ENCODE measurements around the gene GEMIN5.

Gene GEMIN5

DNA sequence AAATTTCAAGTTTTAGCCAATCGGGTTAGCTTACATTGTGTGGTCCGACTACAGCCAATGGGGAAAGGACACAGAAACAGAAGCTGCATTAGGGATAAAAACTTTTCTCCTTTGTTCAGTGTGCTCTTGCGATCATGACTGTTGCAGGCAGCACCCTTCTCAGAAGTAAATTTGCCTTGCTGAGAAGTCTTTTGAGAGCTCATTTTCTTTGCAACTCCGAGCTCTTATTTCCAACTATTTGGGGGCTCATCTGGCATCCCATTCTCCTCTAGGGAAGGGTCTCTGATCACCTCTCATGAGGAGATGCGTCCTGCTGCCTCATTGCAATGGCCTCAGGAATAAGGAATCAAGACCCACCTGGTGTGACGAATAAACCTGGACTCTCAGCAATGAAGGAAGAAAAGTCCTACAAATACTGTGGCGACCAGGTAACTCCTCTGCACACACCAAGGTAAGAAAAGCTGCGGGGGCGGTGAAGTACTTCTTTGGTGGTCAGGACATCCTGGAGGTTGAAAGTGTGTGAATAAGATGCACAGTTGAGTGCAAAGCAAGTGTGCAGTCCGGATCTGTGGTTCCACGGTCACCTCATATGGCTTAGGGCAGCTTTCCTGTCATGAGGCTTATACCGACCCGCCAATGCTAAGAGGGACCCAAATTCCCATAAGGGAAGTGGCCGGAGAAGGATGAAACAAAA lies 59.2 kb downstream of the GEMIN5 start:
- no peak for DNase-seq (ENCODE audit: low spot score)
- TF ChIP-seq, protein P1, sequence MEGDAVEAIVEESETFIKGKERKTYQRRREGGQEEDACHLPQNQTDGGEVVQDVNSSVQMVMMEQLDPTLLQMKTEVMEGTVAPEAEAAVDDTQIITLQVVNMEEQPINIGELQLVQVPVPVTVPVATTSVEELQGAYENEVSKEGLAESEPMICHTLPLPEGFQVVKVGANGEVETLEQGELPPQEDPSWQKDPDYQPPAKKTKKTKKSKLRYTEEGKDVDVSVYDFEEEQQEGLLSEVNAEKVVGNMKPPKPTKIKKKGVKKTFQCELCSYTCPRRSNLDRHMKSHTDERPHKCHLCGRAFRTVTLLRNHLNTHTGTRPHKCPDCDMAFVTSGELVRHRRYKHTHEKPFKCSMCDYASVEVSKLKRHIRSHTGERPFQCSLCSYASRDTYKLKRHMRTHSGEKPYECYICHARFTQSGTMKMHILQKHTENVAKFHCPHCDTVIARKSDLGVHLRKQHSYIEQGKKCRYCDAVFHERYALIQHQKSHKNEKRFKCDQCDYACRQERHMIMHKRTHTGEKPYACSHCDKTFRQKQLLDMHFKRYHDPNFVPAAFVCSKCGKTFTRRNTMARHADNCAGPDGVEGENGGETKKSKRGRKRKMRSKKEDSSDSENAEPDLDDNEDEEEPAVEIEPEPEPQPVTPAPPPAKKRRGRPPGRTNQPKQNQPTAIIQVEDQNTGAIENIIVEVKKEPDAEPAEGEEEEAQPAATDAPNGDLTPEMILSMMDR (IDR thresholded peaks at IDR 0.05; ENCODE audit: extremely low read depth, missing control alignments), result no peak

DNA sequence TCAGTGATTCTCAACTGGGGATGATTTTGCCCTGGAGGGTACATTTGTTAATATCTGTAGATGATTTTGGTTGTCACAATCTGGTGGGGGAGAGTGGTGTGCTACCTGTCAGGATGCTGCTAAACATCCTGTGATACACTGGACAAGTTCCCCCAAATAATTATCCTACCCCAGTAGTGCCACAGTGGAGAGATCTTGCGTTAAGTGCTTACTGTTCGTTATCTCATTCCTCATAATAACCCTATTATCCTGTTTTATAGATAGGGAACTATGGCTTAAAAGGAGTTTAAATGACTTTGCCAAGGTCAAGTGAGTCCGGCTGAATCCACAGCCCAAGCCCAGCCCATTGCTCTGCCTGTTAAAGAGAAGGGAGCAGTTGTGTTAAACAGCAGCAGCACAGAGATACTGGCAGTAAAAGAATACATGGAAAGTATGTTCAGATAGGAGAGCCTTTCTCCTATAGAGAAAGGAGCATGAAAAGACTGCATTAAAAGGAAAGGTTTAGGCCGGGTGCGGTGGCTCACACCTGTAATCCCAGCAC lies 64.2 kb downstream of the GEMIN5 start:
- DNase-seq (ENCODE audit: low spot score), result no peak
- TF ChIP-seq, protein P1 (IDR thresholded peaks at IDR 0.05; ENCODE audit: extremely low read depth, missing control alignments), result no peak

GRCh38 chr5:154871734-154872133 lies 66.3 kb downstream of the GEMIN5 start:
- TF ChIP-seq, protein P1 (IDR thresholded peaks at IDR 0.05; ENCODE audit: extremely low read depth, missing control alignments), result no peak
- DNase-seq (ENCODE audit: low spot score), result no peak

DNA sequence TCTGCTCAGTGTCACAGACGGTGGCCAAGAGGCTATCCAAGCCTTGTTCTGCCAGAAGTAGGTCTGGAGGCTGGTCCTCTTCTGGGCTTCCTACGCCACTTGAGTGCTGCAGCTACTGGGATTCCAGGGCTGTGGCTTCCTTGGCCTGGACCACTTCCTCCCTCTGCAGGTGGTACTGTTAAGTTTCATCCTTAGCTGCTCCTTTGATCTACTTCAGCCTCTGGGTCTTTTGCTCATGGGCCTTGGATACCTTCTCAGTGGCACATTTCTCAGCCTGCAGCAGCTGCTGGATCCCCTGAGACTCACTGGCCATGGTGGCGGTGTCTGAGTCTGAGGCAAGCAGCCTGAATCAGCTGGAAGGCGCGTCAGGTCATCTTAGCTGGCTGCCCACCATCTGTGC lies 69.3 kb downstream of the GEMIN5 start:
- TF ChIP-seq, protein P1 (IDR thresholded peaks at IDR 0.05; ENCODE audit: extremely low read depth, missing control alignments), result no peak
- no peak for DNase-seq (ENCODE audit: low spot score)

DNA sequence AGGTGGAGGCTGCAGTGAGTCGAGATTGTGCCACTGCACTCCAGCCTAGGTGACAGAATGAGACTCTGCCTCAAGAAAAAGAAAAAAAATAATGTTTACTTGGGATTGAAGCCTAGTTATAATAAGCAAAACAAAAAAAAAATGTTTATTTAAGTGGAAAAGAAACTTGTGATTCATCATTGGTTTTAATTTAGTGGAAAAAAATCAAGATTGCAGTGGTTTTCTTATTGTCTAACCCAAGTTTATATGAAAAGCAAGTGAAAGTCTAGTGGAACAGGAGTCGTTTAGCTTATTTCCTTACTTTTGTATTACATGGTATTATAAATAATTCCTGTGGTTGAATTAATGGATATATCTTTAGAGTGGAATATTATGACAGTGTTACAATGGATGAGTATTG lies 71.2 kb downstream of the GEMIN5 start:
- TF ChIP-seq, protein P1 (IDR thresholded peaks at IDR 0.05; ENCODE audit: extremely low read depth, missing control alignments), result no peak

GRCh38 chr5:154865466-154866184 lies 72.4 kb downstream of the GEMIN5 start:
- TF ChIP-seq, protein P1 (IDR thresholded peaks at IDR 0.05; ENCODE audit: extremely low read depth, missing control alignments), result no peak
- no peak for DNase-seq (ENCODE audit: low spot score)

More for the DNA sequence above, 71.2 kb downstream of the GEMIN5 start:
- no peak for DNase-seq (ENCODE audit: low spot score)
